Measurements from ENCODE around the gene AGMO.

DNA sequence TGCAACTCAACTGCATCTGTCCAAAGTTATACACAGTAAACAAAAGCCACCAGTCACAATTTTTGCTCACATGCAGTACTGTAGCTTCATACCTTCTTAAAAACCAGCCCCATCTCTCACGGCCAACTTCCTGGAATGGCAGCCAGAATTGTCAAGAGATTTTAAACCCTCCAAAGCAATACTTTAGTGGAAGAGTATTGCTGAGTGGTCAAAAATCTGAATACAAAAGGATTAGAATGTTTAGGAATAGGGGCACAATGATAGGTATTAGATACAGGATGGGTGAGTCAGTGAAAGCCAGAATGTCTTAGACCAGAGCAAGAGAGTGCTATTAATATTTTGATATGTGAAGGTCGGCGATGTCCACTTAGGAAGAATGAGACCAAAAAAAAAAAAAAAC, 193.9 kb downstream of the AGMO start:
- TF ChIP-seq, protein P1, sequence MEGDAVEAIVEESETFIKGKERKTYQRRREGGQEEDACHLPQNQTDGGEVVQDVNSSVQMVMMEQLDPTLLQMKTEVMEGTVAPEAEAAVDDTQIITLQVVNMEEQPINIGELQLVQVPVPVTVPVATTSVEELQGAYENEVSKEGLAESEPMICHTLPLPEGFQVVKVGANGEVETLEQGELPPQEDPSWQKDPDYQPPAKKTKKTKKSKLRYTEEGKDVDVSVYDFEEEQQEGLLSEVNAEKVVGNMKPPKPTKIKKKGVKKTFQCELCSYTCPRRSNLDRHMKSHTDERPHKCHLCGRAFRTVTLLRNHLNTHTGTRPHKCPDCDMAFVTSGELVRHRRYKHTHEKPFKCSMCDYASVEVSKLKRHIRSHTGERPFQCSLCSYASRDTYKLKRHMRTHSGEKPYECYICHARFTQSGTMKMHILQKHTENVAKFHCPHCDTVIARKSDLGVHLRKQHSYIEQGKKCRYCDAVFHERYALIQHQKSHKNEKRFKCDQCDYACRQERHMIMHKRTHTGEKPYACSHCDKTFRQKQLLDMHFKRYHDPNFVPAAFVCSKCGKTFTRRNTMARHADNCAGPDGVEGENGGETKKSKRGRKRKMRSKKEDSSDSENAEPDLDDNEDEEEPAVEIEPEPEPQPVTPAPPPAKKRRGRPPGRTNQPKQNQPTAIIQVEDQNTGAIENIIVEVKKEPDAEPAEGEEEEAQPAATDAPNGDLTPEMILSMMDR (conservative IDR thresholded peaks at IDR 0.05; ENCODE audit: low read length) = no peak
- no peak for TF ChIP-seq EZH2phosphoT487 (IDR thresholded peaks at IDR 0.05; ENCODE audit: borderline replicate concordance)

Data from Loucy (cell line).